Activated T-cell treated with anti-CD3 and anti-CD28 coated beads for 48 hours (primary cell): ENCODE measurements around the gene CCSER2.

Experiments used
- DNase-seq: peaks from one replicate; pipeline ENCODE4 v3.0.0-alpha.2; 2020; ENCODE audit warnings: low read depth

The CCSER2 gene

GRCh38 chr10:84547616-84548015 is 219.2 kb downstream of the CCSER2 start:
- DNase-seq = no peak

- DNase-seq = no peak
Measured at GRCh38 chr10:84548869-84549268, 220.5 kb downstream of the CCSER2 start.

- no peak for DNase-seq
Measured at GRCh38 chr10:84549368-84550165, 221.2 kb downstream of the CCSER2 start.

- no peak for DNase-seq
Measured at GRCh38 chr10:84550756-84551436, 222.5 kb downstream of the CCSER2 start.

- no peak for DNase-seq
Measured at GRCh38 chr10:84551437-84552120, 223.2 kb downstream of the CCSER2 start.

- no peak for DNase-seq
Measured at GRCh38 chr10:84552478-84552877, 224.1 kb downstream of the CCSER2 start.

- DNase-seq = no peak
Measured at GRCh38 chr10:84562592-84562991, 234.2 kb downstream of the CCSER2 start.

GRCh38 chr10:84563355-84563754 is 235.0 kb downstream of the CCSER2 start:
- DNase-seq = no peak

- DNase-seq = no peak
Measured at GRCh38 chr10:84563868-84564267, 235.5 kb downstream of the CCSER2 start.

GRCh38 chr10:84565881-84566582 is 237.6 kb downstream of the CCSER2 start:
- DNase-seq = no peak

GRCh38 chr10:84567133-84567532 is 238.7 kb downstream of the CCSER2 start:
- no peak for DNase-seq
